ENCODE data around the gene NT5E.

Gene NT5E

DNA sequence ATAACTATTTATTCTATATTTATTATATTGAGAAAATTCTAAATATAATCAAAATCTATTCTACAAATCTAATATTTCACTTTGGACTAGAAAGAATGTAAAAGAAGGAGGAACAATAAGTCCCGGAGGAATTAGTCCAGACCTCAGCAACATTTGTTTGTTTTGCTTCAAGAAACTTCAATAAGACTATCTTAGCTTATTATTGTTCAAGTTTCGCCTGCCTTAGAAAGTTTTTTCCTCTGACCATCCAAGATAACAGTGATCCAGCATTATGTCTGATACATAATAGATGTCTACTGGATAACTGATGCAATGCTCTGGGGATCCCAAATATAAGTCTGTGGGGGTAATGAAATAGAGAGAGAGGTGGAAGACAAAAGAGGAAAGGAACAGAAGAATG lies 28.7 kb upstream of the NT5E start:
- Histone ChIP-seq H3K9me3 (ENCODE audit: control insufficient read depth in 2 of 2, low read length in 2 of 2) (no peaks in the 10 kb centered on the region), H3K4me3 (ENCODE audit: low read length in 2 of 2) (no peak overlapping the region), H3K36me3 (ENCODE audit: control insufficient read depth in 2 of 2, insufficient read depth in 2 of 2, low read length in 2 of 2) (no peaks in the 10 kb centered on the region), H3K27ac (ENCODE audit: low read depth in 2 of 2, low read length in 2 of 2) (no peak overlapping the region), H3K9ac (ENCODE audit: low read depth in 1 of 2, low read length in 2 of 2) (no peak overlapping the region), H3K4me1 (ENCODE audit: control insufficient read depth in 2 of 2, insufficient read depth in 2 of 2, low read length in 2 of 2) (peaks cover 0 to 11% of the 10 kb centered on the region in 2 donors), H3K27me3 (ENCODE audit: control insufficient read depth in 2 of 2, insufficient read depth in 2 of 2, low read length in 2 of 2) (no peaks in the 10 kb centered on the region)

DNA sequence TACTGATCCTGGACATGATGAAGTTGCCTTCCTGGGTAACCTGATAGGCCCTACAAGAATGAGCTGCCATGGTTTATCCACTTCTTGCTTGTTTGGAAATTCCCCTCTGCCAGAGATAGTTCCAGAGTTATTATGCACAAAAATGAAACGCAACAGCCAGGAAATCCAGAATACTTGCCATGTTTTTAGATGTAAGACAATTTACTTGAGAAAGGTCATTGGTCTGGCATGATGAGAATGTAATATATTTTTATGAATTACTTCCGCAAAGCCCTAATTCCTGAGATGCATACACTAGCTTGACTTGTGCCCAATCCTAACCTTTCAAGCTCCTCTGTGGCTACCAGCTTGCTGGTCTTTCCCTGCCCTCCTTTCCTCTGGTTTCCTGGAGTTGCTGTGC lies 27.9 kb upstream of the NT5E start:
- Histone ChIP-seq H3K4me3 (ENCODE audit: low read length in 2 of 2) (no peak overlapping the region), H3K4me1 (ENCODE audit: control insufficient read depth in 2 of 2, insufficient read depth in 2 of 2, low read length in 2 of 2) (peaks cover 0 to 11% of the 10 kb centered on the region in 2 donors), H3K27me3 (ENCODE audit: control insufficient read depth in 2 of 2, insufficient read depth in 2 of 2, low read length in 2 of 2) (no peaks in the 10 kb centered on the region), H3K9ac (ENCODE audit: low read depth in 1 of 2, low read length in 2 of 2) (no peak overlapping the region), H3K36me3 (ENCODE audit: control insufficient read depth in 2 of 2, insufficient read depth in 2 of 2, low read length in 2 of 2) (no peaks in the 10 kb centered on the region), H3K27ac (ENCODE audit: low read depth in 2 of 2, low read length in 2 of 2) (no peak overlapping the region), H3K9me3 (ENCODE audit: control insufficient read depth in 2 of 2, low read length in 2 of 2) (no peaks in the 10 kb centered on the region)

DNA sequence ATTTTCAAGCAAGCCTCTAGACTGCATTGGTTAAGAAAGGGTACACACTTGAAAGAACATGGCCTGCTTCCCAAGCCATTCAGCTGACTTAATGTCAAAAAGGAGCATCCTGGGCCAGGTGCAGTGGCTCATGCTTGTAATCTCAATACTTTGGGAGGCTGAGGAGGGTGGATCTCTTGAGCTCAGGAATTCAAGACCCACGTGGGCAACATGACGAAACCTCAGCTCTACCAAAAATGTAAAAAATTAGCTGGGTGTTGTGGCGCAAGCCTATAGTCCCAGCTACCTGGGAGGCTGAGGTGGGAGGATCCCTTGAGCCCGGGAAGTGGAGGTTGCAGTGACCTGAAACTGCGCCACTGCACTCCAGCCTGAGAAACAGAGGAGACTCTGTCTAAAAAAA lies 26.9 kb upstream of the NT5E start:
- Histone ChIP-seq H3K9me3 (ENCODE audit: control insufficient read depth in 2 of 2, low read length in 2 of 2) (no peaks in the 10 kb centered on the region), H3K4me3 (ENCODE audit: low read length in 2 of 2) (no peak overlapping the region), H3K9ac (ENCODE audit: low read depth in 1 of 2, low read length in 2 of 2) (no peak overlapping the region), H3K4me1 (ENCODE audit: control insufficient read depth in 2 of 2, insufficient read depth in 2 of 2, low read length in 2 of 2) (peaks cover 0 to 11% of the 10 kb centered on the region in 2 donors), H3K27me3 (ENCODE audit: control insufficient read depth in 2 of 2, insufficient read depth in 2 of 2, low read length in 2 of 2) (no peaks in the 10 kb centered on the region), H3K36me3 (ENCODE audit: control insufficient read depth in 2 of 2, insufficient read depth in 2 of 2, low read length in 2 of 2) (no peaks in the 10 kb centered on the region), H3K27ac (ENCODE audit: low read depth in 2 of 2, low read length in 2 of 2) (no peak overlapping the region)

DNA sequence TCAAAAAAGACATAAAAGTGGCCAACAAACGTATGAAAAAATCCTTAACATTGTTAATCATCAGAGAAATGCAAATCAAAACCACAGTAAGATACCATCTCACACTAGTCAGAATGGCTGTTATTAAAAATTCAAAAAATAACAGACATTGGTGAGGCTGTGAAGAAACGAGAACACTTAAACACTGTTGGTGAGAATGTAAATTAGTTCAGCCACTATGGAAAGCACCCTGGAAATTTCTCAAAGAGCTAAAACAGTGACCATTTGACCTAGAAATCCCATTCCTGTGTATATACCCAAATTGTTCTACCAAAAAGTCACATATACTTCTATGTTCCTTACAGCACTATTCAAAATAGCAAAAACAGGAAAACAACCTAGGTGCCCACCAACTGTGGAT lies 24.9 kb upstream of the NT5E start:
- Histone ChIP-seq H3K9me3 (ENCODE audit: control insufficient read depth in 2 of 2, low read length in 2 of 2) (no peaks in the 10 kb centered on the region), H3K27ac (ENCODE audit: low read depth in 2 of 2, low read length in 2 of 2) (no peak overlapping the region), H3K4me3 (ENCODE audit: low read length in 2 of 2) (no peak overlapping the region), H3K36me3 (ENCODE audit: control insufficient read depth in 2 of 2, insufficient read depth in 2 of 2, low read length in 2 of 2) (no peaks in the 10 kb centered on the region), H3K9ac (ENCODE audit: low read depth in 1 of 2, low read length in 2 of 2) (no peak overlapping the region), H3K4me1 (ENCODE audit: control insufficient read depth in 2 of 2, insufficient read depth in 2 of 2, low read length in 2 of 2) (no peaks in the 10 kb centered on the region), H3K27me3 (ENCODE audit: control insufficient read depth in 2 of 2, insufficient read depth in 2 of 2, low read length in 2 of 2) (no peaks in the 10 kb centered on the region)

DNA sequence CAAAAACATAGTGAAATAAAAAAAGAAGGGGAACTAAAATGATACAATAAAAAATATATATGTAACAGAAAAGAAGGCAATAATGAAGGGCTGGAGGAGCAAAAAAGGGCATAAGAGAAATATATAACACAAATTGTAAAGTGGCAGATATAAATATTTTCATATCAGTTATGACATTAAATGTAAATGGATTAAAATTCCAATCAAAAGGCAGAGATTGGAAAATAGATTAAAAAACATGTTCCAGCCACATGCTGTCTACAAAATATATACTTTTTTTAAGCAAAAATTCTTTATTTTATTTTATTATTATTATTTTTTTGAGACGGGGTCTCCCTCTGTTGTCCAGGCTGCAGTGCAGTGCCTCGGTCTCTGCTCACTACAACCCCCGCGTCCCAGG lies 23.9 kb upstream of the NT5E start:
- no peak overlapping the region for H3K9ac ChIP-seq (ENCODE audit: low read depth in 1 of 2, low read length in 2 of 2)
- H3K27ac ChIP-seq (ENCODE audit: low read depth in 2 of 2, low read length in 2 of 2): no peak overlapping the region
- H3K4me1 ChIP-seq (ENCODE audit: control insufficient read depth in 2 of 2, insufficient read depth in 2 of 2, low read length in 2 of 2): no peaks in the 10 kb centered on the region
- no peaks in the 10 kb centered on the region for H3K36me3 ChIP-seq (ENCODE audit: control insufficient read depth in 2 of 2, insufficient read depth in 2 of 2, low read length in 2 of 2)
- H3K4me3 ChIP-seq (ENCODE audit: low read length in 2 of 2): no peak overlapping the region
- no peaks in the 10 kb centered on the region for H3K9me3 ChIP-seq (ENCODE audit: control insufficient read depth in 2 of 2, low read length in 2 of 2)
- H3K27me3 ChIP-seq (ENCODE audit: control insufficient read depth in 2 of 2, insufficient read depth in 2 of 2, low read length in 2 of 2): no peaks in the 10 kb centered on the region

DNA sequence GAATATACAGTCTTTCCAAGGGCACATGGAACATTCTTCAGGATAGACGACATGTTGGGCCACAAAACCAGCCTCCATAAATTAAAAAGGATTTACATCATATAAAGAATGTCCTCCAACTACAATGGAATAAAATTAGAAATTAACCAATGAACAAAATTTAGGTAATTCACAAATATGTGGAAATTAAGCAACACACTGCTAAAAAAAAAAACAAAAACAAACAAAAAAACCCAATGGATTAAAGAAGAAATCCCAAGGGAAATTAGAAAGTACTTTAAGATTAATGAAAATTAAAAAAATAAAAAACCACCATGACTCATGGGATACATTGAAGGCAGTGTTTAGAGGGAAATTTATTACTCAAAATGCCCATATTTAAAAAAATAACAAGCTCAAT lies 21.4 kb upstream of the NT5E start:
- no peak overlapping the region for H3K9ac ChIP-seq (ENCODE audit: low read depth in 1 of 2, low read length in 2 of 2)
- H3K9me3 ChIP-seq (ENCODE audit: control insufficient read depth in 2 of 2, low read length in 2 of 2): no peaks in the 10 kb centered on the region
- no peak overlapping the region for H3K4me3 ChIP-seq (ENCODE audit: low read length in 2 of 2)
- no peaks in the 10 kb centered on the region for H3K36me3 ChIP-seq (ENCODE audit: control insufficient read depth in 2 of 2, insufficient read depth in 2 of 2, low read length in 2 of 2)
- no peaks in the 10 kb centered on the region for H3K4me1 ChIP-seq (ENCODE audit: control insufficient read depth in 2 of 2, insufficient read depth in 2 of 2, low read length in 2 of 2)
- no peak overlapping the region for H3K27ac ChIP-seq (ENCODE audit: low read depth in 2 of 2, low read length in 2 of 2)
- H3K27me3 ChIP-seq (ENCODE audit: control insufficient read depth in 2 of 2, insufficient read depth in 2 of 2, low read length in 2 of 2): no peaks in the 10 kb centered on the region

DNA sequence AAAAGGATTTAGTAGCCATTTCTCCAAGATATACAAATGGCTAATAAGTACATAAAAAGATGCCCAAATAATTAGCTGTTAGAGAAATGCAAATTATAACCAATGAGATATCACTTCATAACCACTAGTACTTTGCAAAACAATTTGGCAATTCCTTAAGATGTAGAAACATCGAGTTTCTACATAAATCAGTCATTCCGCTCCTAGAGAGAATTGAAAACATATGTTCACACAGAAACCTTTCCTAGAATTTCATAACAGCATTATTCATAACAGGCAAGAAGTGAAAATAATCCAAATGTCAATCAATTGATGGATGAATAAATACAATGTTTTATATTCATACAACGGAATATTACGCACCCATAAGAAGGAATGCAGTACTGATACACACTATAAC lies 20.5 kb upstream of the NT5E start:
- Histone ChIP-seq H3K9me3 (ENCODE audit: control insufficient read depth in 2 of 2, low read length in 2 of 2) (no peaks in the 10 kb centered on the region), H3K9ac (ENCODE audit: low read depth in 1 of 2, low read length in 2 of 2) (no peak overlapping the region), H3K27me3 (ENCODE audit: control insufficient read depth in 2 of 2, insufficient read depth in 2 of 2, low read length in 2 of 2) (no peaks in the 10 kb centered on the region), H3K4me1 (ENCODE audit: control insufficient read depth in 2 of 2, insufficient read depth in 2 of 2, low read length in 2 of 2) (no peaks in the 10 kb centered on the region), H3K36me3 (ENCODE audit: control insufficient read depth in 2 of 2, insufficient read depth in 2 of 2, low read length in 2 of 2) (no peaks in the 10 kb centered on the region), H3K4me3 (ENCODE audit: low read length in 2 of 2) (no peak overlapping the region), H3K27ac (ENCODE audit: low read depth in 2 of 2, low read length in 2 of 2) (no peak overlapping the region)

DNA sequence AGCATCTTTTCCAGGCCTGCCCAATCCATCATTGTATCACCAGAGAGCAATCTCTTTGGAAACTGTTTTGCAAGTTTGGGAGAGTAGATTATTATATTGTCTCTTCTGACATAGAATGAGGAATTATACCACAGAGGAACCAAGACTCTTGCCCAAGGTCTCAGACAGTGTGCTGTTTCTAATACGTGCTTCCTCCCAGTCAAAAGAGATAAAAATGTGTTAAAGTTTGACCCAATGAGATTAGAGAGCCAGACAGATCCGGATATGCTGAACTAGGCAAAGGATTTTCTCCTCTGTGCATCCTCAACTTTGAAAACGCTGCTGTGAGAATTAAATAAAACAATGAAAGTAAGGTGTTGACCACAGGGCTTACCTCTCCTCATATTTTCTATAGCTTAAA lies 18.6 kb upstream of the NT5E start:
- Histone ChIP-seq H3K27me3 (ENCODE audit: control insufficient read depth in 2 of 2, insufficient read depth in 2 of 2, low read length in 2 of 2) (no peaks in the 10 kb centered on the region), H3K4me1 (ENCODE audit: control insufficient read depth in 2 of 2, insufficient read depth in 2 of 2, low read length in 2 of 2) (no peaks in the 10 kb centered on the region), H3K4me3 (ENCODE audit: low read length in 2 of 2) (no peak overlapping the region), H3K9me3 (ENCODE audit: control insufficient read depth in 2 of 2, low read length in 2 of 2) (no peaks in the 10 kb centered on the region), H3K9ac (ENCODE audit: low read depth in 1 of 2, low read length in 2 of 2) (no peak overlapping the region), H3K36me3 (ENCODE audit: control insufficient read depth in 2 of 2, insufficient read depth in 2 of 2, low read length in 2 of 2) (no peaks in the 10 kb centered on the region), H3K27ac (ENCODE audit: low read depth in 2 of 2, low read length in 2 of 2) (no peak overlapping the region)

DNA sequence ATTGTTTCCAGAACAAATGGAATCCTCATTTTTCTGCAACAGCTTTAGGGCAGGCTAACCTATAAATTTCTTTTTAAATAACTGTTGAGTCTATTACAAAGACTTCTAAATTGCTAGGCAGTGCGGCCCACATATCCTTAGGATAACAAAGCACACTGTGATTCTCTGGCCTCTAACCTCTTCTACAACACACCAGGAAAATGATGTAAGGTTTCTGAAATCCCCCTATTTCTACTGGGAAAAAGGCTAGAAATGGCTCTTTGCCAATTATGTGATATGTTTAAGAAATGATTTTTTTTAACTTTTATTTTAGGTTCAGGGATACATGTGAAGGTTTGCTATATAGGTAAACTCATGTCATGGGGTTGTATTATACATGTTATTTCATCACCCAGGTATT lies 17.3 kb upstream of the NT5E start:
- H3K4me1 ChIP-seq (ENCODE audit: control insufficient read depth in 2 of 2, insufficient read depth in 2 of 2, low read length in 2 of 2): no peaks in the 10 kb centered on the region
- no peak overlapping the region for H3K9ac ChIP-seq (ENCODE audit: low read depth in 1 of 2, low read length in 2 of 2)
- H3K36me3 ChIP-seq (ENCODE audit: control insufficient read depth in 2 of 2, insufficient read depth in 2 of 2, low read length in 2 of 2): no peaks in the 10 kb centered on the region
- no peak overlapping the region for H3K4me3 ChIP-seq (ENCODE audit: low read length in 2 of 2)
- H3K9me3 ChIP-seq (ENCODE audit: control insufficient read depth in 2 of 2, low read length in 2 of 2): no peaks in the 10 kb centered on the region
- H3K27me3 ChIP-seq (ENCODE audit: control insufficient read depth in 2 of 2, insufficient read depth in 2 of 2, low read length in 2 of 2): no peaks in the 10 kb centered on the region
- no peak overlapping the region for H3K27ac ChIP-seq (ENCODE audit: low read depth in 2 of 2, low read length in 2 of 2)

DNA sequence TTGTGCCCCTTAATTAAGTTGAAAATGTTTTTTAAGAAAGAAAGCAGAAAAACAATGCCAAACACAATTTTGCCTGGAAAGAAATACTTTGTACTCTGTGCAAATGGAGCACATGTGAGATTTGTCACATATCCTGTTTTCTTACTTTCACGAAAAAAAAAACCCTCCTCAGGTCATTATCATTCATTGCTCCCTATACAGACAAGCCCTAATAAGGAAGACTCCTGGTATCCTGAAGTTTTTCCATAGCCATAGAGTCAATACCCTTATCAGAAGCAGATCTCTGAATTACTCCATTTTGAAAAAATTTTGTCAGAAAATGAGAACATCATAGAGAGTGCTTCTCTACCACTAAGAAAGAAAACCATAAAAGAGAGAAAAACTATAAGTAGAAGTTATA lies 14.0 kb upstream of the NT5E start:
- Histone ChIP-seq H3K4me3 (ENCODE audit: low read length in 2 of 2) (no peak overlapping the region), H3K9ac (ENCODE audit: low read depth in 1 of 2, low read length in 2 of 2) (no peak overlapping the region), H3K4me1 (ENCODE audit: control insufficient read depth in 2 of 2, insufficient read depth in 2 of 2, low read length in 2 of 2) (no peaks in the 10 kb centered on the region), H3K36me3 (ENCODE audit: control insufficient read depth in 2 of 2, insufficient read depth in 2 of 2, low read length in 2 of 2) (no peaks in the 10 kb centered on the region), H3K27me3 (ENCODE audit: control insufficient read depth in 2 of 2, insufficient read depth in 2 of 2, low read length in 2 of 2) (no peaks in the 10 kb centered on the region), H3K9me3 (ENCODE audit: control insufficient read depth in 2 of 2, low read length in 2 of 2) (no peaks in the 10 kb centered on the region), H3K27ac (ENCODE audit: low read depth in 2 of 2, low read length in 2 of 2) (no peak overlapping the region)

DNA sequence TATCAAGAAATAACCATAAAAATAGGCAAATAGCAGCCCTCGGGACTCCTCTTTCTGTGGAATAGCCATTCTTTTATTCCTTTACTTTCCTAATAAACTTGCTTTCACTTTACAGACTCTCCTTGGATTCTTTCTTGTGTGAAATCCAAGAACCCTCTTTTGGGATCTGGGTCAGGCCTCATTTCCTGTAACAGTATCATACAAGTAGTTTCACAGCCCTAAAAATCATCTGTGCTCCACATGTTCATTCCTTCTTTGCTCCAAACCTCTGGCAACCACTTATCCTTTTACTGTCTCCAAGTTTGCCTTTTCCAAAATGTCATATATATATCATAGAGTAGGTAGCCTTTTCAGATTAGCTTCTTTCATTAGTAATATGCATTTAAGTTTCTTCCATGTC lies 13.5 kb upstream of the NT5E start:
- Histone ChIP-seq H3K9ac (ENCODE audit: low read depth in 1 of 2, low read length in 2 of 2) (no peak overlapping the region), H3K27me3 (ENCODE audit: control insufficient read depth in 2 of 2, insufficient read depth in 2 of 2, low read length in 2 of 2) (no peaks in the 10 kb centered on the region), H3K4me3 (ENCODE audit: low read length in 2 of 2) (no peak overlapping the region), H3K4me1 (ENCODE audit: control insufficient read depth in 2 of 2, insufficient read depth in 2 of 2, low read length in 2 of 2) (no peaks in the 10 kb centered on the region), H3K36me3 (ENCODE audit: control insufficient read depth in 2 of 2, insufficient read depth in 2 of 2, low read length in 2 of 2) (no peaks in the 10 kb centered on the region), H3K27ac (ENCODE audit: low read depth in 2 of 2, low read length in 2 of 2) (no peak overlapping the region), H3K9me3 (ENCODE audit: control insufficient read depth in 2 of 2, low read length in 2 of 2) (no peaks in the 10 kb centered on the region)

All from mucosa of rectum (tissue), 2 donors.